Colonic mucosa (tissue), 4 donors: ENCODE measurements around the gene PEX26. TPM values are rescaled to one million over a fixed set of nuclear protein-coding genes. Genes with fewer than 3 reads are reported as not detected.
"Not testable (repeated sequence)": the region's sequence is repeated elsewhere in the genome, so short reads cannot be mapped to it uniquely, and the experiment has no call there.

Source experiments
- DNase-seq: peaks from one replicate; pipeline ENCODE4 v3.0.0-alpha.2; 2020
- H3K27ac ChIP-seq: fragments of 200-600 bp; one replicate; pipeline ENCODE4 v1.8.0; 2021
- H3K27me3 ChIP-seq: fragments of 200-600 bp; one replicate; pipeline ENCODE4 v1.8.0; 2021
- H3K36me3 ChIP-seq: fragments of 200-600 bp; one replicate; pipeline ENCODE4 v1.8.0; 2021
- H3K4me1 ChIP-seq: fragments of 200-600 bp; one replicate; pipeline ENCODE4 v1.8.0; 2021; ENCODE audit warnings: mild to moderate bottlenecking
- H3K4me3 ChIP-seq: fragments of 200-600 bp; one replicate; pipeline ENCODE4 v1.8.0; 2021
- H3K9ac ChIP-seq, 2 donors: one replicate each; pipeline ENCODE4 v1.7.0; 2013; ENCODE audit warnings: control low read depth in 2 of 2, low read depth in 2 of 2, low read length in 2 of 2
- H3K9me3 ChIP-seq: fragments of 200-600 bp; one replicate; pipeline ENCODE4 v1.8.0; 2021
- CTCF ChIP-seq: fragments of 200-600 bp; IDR thresholded peaks from one replicate; pipeline ENCODE4 v1.8.0; 2022; ENCODE audit warnings: antibody characterized with exemption, mild to moderate bottlenecking
- intact Hi-C: fragments of 100-400 bp; cut with DNase I; formaldehyde crosslinking; loops from one replicate; pipeline ENCODE4 v1.14.1; 2022
- total RNA-seq, 2 donors: library from RNA; stranded (reverse); fragmentation: NEBNext Ultra II Directional in 1 of 2; extraction: Animal tissue kit (Norgen Biotek cat#: 25700) in 1 of 2; gene quantifications; one replicate each; pipeline ENCODE4 v1.2.1, GENCODE V29; 2021
- donor health status: healthy.
- donor health status: DM: no; HTN: no; CAD: no.
- donor health status: DM: no; HTN: no; CAD: no.

Gene PEX26
- total RNA-seq, 2 donors from 2014 or later = 86.7 to 128 TPM

GRCh38 chr22:18033204-18033998 is 44.4 kb upstream of the PEX26 start:
- Histone ChIP-seq H3K36me3 (no peaks in the 10 kb centered on the region), H3K4me3 (no peak overlapping the region), H3K27me3 (no peaks in the 10 kb centered on the region), H3K9me3 (no peaks in the 10 kb centered on the region), H3K27ac (no peak overlapping the region), H3K9ac (no peak overlapping the region), H3K4me1 (no peaks in the 10 kb centered on the region)
- DNase-seq = no peak
- no peak for TF ChIP-seq CTCF
- intact Hi-C loops = no loop called here

- intact Hi-C loops = no loop called here
- no peak overlapping the region for H3K27ac ChIP-seq
- TF ChIP-seq CTCF = no peak
Observed at GRCh38 chr22:18034076-18034475, 43.7 kb upstream of the PEX26 start.

GRCh38 chr22:18035751-18036150 is 42.0 kb upstream of the PEX26 start:
- no peak overlapping the region for H3K27ac ChIP-seq
- intact Hi-C loops = no loop called here
- H3K36me3 ChIP-seq = no peaks in the 10 kb centered on the region
- no peak for TF ChIP-seq CTCF
- H3K27me3 ChIP-seq = no peaks in the 10 kb centered on the region
- DNase-seq = no peak
- no peaks in the 10 kb centered on the region for H3K4me1 ChIP-seq
- H3K9me3 ChIP-seq = no peaks in the 10 kb centered on the region
- H3K4me3 ChIP-seq = no peak overlapping the region
- H3K9ac ChIP-seq = no peak overlapping the region

More at GRCh38 chr22:18034076-18034475, 43.7 kb upstream of the PEX26 start:
- H3K4me3 ChIP-seq = no peak overlapping the region
- no peaks in the 10 kb centered on the region for H3K9me3 ChIP-seq
- H3K36me3 ChIP-seq = no peaks in the 10 kb centered on the region
- H3K4me1 ChIP-seq = no peaks in the 10 kb centered on the region
- no peak overlapping the region for H3K9ac ChIP-seq
- H3K27me3 ChIP-seq = no peaks in the 10 kb centered on the region
- DNase-seq = no peak

GRCh38 chr22:18040898-18041297 is 36.9 kb upstream of the PEX26 start:
- H3K9ac ChIP-seq, intact Hi-C loops, H3K36me3 ChIP-seq: not testable (repeated sequence)

GRCh38 chr22:18042685-18043084 is 35.1 kb upstream of the PEX26 start:
- TF ChIP-seq CTCF = no peak
- no peak for DNase-seq
- H3K27ac ChIP-seq = no peak overlapping the region
- H3K4me3 ChIP-seq = no peak overlapping the region
- H3K4me1 ChIP-seq = peaks cover 4% of the 10 kb centered on the region
- no peaks in the 10 kb centered on the region for H3K36me3 ChIP-seq
- H3K9ac ChIP-seq = no peak overlapping the region
- H3K9me3 ChIP-seq = no peaks in the 10 kb centered on the region
- H3K27me3 ChIP-seq = no peaks in the 10 kb centered on the region
- intact Hi-C loops = no loop called here

More at GRCh38 chr22:18040898-18041297, 36.9 kb upstream of the PEX26 start:
- H3K9me3 ChIP-seq, H3K27ac ChIP-seq, DNase-seq, H3K4me3 ChIP-seq, H3K4me1 ChIP-seq, H3K27me3 ChIP-seq: not testable (repeated sequence)

- Histone ChIP-seq H3K27me3 (no peaks in the 10 kb centered on the region), H3K36me3 (no peaks in the 10 kb centered on the region), H3K4me3 (no peak overlapping the region), H3K4me1 (peaks cover 4% of the 10 kb centered on the region), H3K27ac (no peak overlapping the region), H3K9ac (no peak overlapping the region), H3K9me3 (no peaks in the 10 kb centered on the region)
- DNase-seq = peak; percentile 50
- intact Hi-C loops = no loop called here
- TF ChIP-seq CTCF = no peak
Observed at GRCh38 chr22:18044548-18045271, 33.1 kb upstream of the PEX26 start.
